GM18505 (cell line): ENCODE results near the gene RERE.
"Not testable (repeated sequence)": the region's sequence is repeated elsewhere in the genome, so short reads cannot be mapped to it uniquely, and the experiment has no call there.

Source experiments
- ATAC-seq: cut with Tn5 transposase; IDR thresholded peaks from one replicate; pipeline ENCODE4 v1.9.1; 2021; ENCODE audit not compliant: unreplicated experiment
- POLR2A ChIP-seq: IDR thresholded peaks from 4 replicates; pipeline ENCODE4 v1.6.1; 2011; ENCODE audit warnings: borderline replicate concordance; ENCODE audit not compliant: insufficient read depth, insufficient read length; ENCODE audit errors: extremely low read depth

The RERE gene

GRCh38 chr1:8822373-8823294 is 5.2 kb upstream of the RERE start:
- no peak for ATAC-seq
- no peak for TF ChIP-seq POLR2A

GRCh38 chr1:8821084-8821483 is 3.6 kb upstream of the RERE start:
- ATAC-seq = no peak
- no peak for TF ChIP-seq POLR2A

GRCh38 chr1:8818789-8819188 is 1.3 kb upstream of the RERE start:
- not testable (repeated sequence) for ATAC-seq

- TF ChIP-seq POLR2A = no peak
- no peak for ATAC-seq
Measured at GRCh38 chr1:8818325-8818775, 910 bp upstream of the RERE start.

GRCh38 chr1:8816831-8817411 is 519 bp downstream of the RERE start:
- ATAC-seq = no peak
- peak; percentile 42 for TF ChIP-seq POLR2A

- no peak for ATAC-seq
- no peak for TF ChIP-seq POLR2A
Measured at GRCh38 chr1:8816264-8816663, 1.2 kb downstream of the RERE start.

GRCh38 chr1:8815582-8816151 is 1.8 kb downstream of the RERE start:
- no peak for ATAC-seq
- TF ChIP-seq POLR2A = no peak

- ATAC-seq = no peak
- TF ChIP-seq POLR2A = no peak
Measured at GRCh38 chr1:8814865-8815264, 2.6 kb downstream of the RERE start.

- no peak for ATAC-seq
Measured at GRCh38 chr1:8813991-8814390, 3.4 kb downstream of the RERE start.

GRCh38 chr1:8813016-8813763 is 4.2 kb downstream of the RERE start:
- ATAC-seq = no peak
- no peak for TF ChIP-seq POLR2A

More at GRCh38 chr1:8813991-8814390, 3.4 kb downstream of the RERE start:
- no peak for TF ChIP-seq POLR2A

GRCh38 chr1:8812081-8812480 is 5.4 kb downstream of the RERE start:
- ATAC-seq = no peak
- TF ChIP-seq POLR2A = no peak

GRCh38 chr1:8810987-8811386 is 6.5 kb downstream of the RERE start:
- no peak for ATAC-seq
- no peak for TF ChIP-seq POLR2A

- ATAC-seq = no peak
Measured at GRCh38 chr1:8809342-8809736, 8.1 kb downstream of the RERE start.

GRCh38 chr1:8807004-8807403 is 10.4 kb downstream of the RERE start:
- no peak for TF ChIP-seq POLR2A
- no peak for ATAC-seq

More at GRCh38 chr1:8809342-8809736, 8.1 kb downstream of the RERE start:
- no peak for TF ChIP-seq POLR2A

- no peak for ATAC-seq
- TF ChIP-seq POLR2A = no peak
Measured at GRCh38 chr1:8800416-8800815, 17.0 kb downstream of the RERE start.
